ENCODE measurements around the gene CCDC24. TPM values are rescaled to one million over a fixed set of nuclear protein-coding genes. Genes with fewer than 3 reads are reported as not detected.

CCDC24 gene
- polyA plus RNA-seq, 3 donors = 1.1 to 3.0 (median 1.9) TPM

DNA sequence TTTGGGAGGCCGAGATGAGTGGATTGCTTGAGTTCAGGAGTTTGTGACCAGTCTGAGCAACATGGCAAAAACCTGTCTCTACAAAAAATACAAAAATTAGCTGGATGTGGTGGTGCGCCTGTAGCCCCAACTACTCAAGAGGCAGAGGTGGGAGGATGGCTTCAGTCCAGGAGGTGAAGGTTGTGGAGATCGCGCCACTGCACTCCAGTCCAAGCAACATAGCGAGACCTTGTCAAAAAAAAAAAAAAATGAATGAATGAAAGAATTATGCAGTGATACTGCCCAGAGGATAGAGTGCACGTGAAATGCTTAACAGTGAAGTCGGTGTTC, 22.0 kb upstream of the CCDC24 start:
- Histone ChIP-seq H3K79me2 (ENCODE audit: insufficient read depth, low read length) (peaks cover 13% of the 10 kb centered on the region), H3K9ac (ENCODE audit: insufficient read depth, low read length, poor library complexity, severe bottlenecking) (no peak overlapping the region), H2AFZ (ENCODE audit: insufficient read depth, low read depth, low read length, poor library complexity, severe bottlenecking) (no peak overlapping the region), H4K20me1 (ENCODE audit: insufficient read depth, low read length) (no peaks in the 10 kb centered on the region), H3K4me3 (replicated peaks in 1 of 3; ENCODE audit: low read depth in 2 of 3, low read length in 3 of 3) (peak overlapping the region in 1 of 3 experiments; percentile 94), H3K27me3 (ENCODE audit: control insufficient read depth in 2 of 2, insufficient read depth in 2 of 2, low read length in 2 of 2) (no peaks in the 10 kb centered on the region), H3K27ac (ENCODE audit: low read depth in 1 of 2, low read length in 2 of 2) (no peak overlapping the region), H3K9me3 (replicated peaks in 1 of 2; ENCODE audit: control insufficient read depth in 1 of 2, insufficient read depth in 1 of 2, low read length in 2 of 2) (no peaks in the 10 kb centered on the region), H3K4me2 (replicated peaks; ENCODE audit: extremely low read depth, low read length, poor library complexity, severe bottlenecking) (peak overlapping the region; percentile 92), H3K36me3 (replicated peaks in 1 of 2; ENCODE audit: control insufficient read depth in 1 of 2, insufficient read depth in 2 of 2, low read length in 2 of 2) (peaks cover 6 to 39% of the 10 kb centered on the region in 2 donors), H3K4me1 (ENCODE audit: control insufficient read depth in 1 of 2, insufficient read depth in 2 of 2, low read length in 2 of 2) (peaks cover 20 to 29% of the 10 kb centered on the region in 2 donors)
- H3K9me3 Mint-ChIP-seq = no peaks in the 10 kb centered on the region
- H3K4me3 Mint-ChIP-seq = peak overlapping the region; percentile 53 to 83
- H3K27me3 Mint-ChIP-seq (ENCODE audit: low read depth in 3 of 3) = peaks cover 0 to 3% (median 1%) of the 10 kb centered on the region in 3 donors
- H3K4me1 Mint-ChIP-seq = peaks cover 23% of the 10 kb centered on the region
- DNase-seq = no peak
- intact Hi-C loops (cut with micrococcal nuclease) = no loop called here
- peaks cover 26 to 29% of the 10 kb centered on the region in 2 donors for H3K36me3 Mint-ChIP-seq
- TF ChIP-seq CTCF (IDR thresholded peaks at IDR 0.05) = no peak
- peak overlapping the region in 1 of 7 donors; percentile 79 for H3K27ac Mint-ChIP-seq
- WGBS (ENCODE audit: insufficient coverage) = 33% methylated on average over 3 of the region's 7 CpGs

DNA sequence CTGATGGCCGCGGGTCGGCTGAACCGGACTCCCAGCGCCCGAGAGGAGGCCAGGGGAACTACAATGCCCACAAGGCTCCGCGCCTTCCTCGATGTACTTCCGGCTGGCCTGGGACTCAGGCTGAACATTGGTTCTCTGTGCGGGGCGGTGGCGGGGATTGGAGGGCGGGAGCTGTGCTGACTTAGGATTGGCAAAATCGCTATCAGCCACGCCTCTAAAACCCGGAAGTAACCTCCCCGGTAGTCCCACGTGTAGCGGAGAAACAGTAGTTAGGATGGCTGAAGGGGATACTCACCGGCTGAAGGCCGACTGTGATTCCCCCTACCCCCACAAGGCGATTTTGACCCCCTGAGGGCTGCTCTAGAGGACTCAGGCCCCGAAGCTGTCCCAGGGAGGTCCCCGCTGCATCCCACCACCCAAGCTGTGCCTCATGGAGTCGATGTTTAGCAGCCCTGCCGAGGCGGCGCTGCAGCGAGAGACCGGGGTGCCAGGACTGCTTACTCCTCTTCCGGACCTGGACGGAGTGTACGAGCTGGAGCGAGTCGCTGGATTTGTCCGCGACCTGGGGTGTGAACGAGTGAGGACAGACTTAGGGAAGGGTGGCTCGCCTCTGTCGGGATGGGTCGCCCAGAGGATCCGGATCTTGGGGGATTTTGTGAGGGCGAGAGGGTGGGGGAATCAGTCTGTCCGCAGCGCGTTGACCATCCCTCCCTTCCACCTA, 21.5 kb upstream of the CCDC24 start, which contains the start of gene DPH2:
DPH2 (plus strand) TSS at position 265 of the 721 bp plus-strand sequence; CDS start at position 431, 166 bp downstream.
- Histone ChIP-seq H3K4me1 (ENCODE audit: control insufficient read depth in 1 of 2, insufficient read depth in 2 of 2, low read length in 2 of 2) (peaks cover 16 to 27% of the 10 kb centered on the region in 2 donors), H3K36me3 (replicated peaks in 1 of 2; ENCODE audit: control insufficient read depth in 1 of 2, insufficient read depth in 2 of 2, low read length in 2 of 2) (peaks cover 6 to 36% of the 10 kb centered on the region in 2 donors), H3K4me3 (replicated peaks in 1 of 3; ENCODE audit: low read depth in 2 of 3, low read length in 3 of 3) (peak within 1 kb of the TSS; percentile 54 to 94 (median 63)), H3K27ac (ENCODE audit: low read depth in 1 of 2, low read length in 2 of 2) (peak within 1 kb of the TSS in 1 of 2 donors; percentile 65), H3K79me2 (ENCODE audit: insufficient read depth, low read length) (peaks cover 14% of the 10 kb centered on the region), H3K27me3 (ENCODE audit: control insufficient read depth in 2 of 2, insufficient read depth in 2 of 2, low read length in 2 of 2) (no peaks in the 10 kb centered on the region), H4K20me1 (ENCODE audit: insufficient read depth, low read length) (peaks cover under 1% of the 10 kb centered on the region), H3K4me2 (replicated peaks; ENCODE audit: extremely low read depth, low read length, poor library complexity, severe bottlenecking) (peak within 1 kb of the TSS; percentile 92), H3K9me3 (replicated peaks in 1 of 2; ENCODE audit: control insufficient read depth in 1 of 2, insufficient read depth in 1 of 2, low read length in 2 of 2) (no peaks in the 10 kb centered on the region), H3K9ac (ENCODE audit: insufficient read depth, low read length, poor library complexity, severe bottlenecking) (peak within 1 kb of the TSS; percentile 69), H2AFZ (ENCODE audit: insufficient read depth, low read depth, low read length, poor library complexity, severe bottlenecking) (peak within 1 kb of the TSS; percentile 89)
- WGBS (ENCODE audit: insufficient coverage) = 1% methylated on average over 28 of the region's 47 CpGs
- H3K27ac Mint-ChIP-seq = peak within 1 kb of the TSS; percentile 50 to 93 (median 79)
- H3K27me3 Mint-ChIP-seq (ENCODE audit: low read depth in 3 of 3) = peaks cover 0 to 3% (median 1%) of the 10 kb centered on the region in 3 donors
- H3K36me3 Mint-ChIP-seq = peaks cover 26 to 29% of the 10 kb centered on the region in 2 donors
- intact Hi-C loops (cut with micrococcal nuclease) = loop anchor here in 1 of 2 donors (10.0 kb wide), 2 partner anchors 315 to 385 kb away; partner anchors contain the start of genes ERI3 and KDM4A
- no peak for TF ChIP-seq CTCF (IDR thresholded peaks at IDR 0.05)
- H3K9me3 Mint-ChIP-seq = no peaks in the 10 kb centered on the region
- H3K4me3 Mint-ChIP-seq = peak within 1 kb of the TSS; percentile 89 to 96
- H3K4me1 Mint-ChIP-seq = peaks cover 24% of the 10 kb centered on the region
- peak; percentile 97 to 98 (median 97) for DNase-seq

Data from CD14-positive monocyte (primary cell).